HUES64 (cell line): ENCODE data around the gene CLTC.

ENCODE experiments used
- H3K27ac ChIP-seq: 2 replicates; pipeline ENCODE4 v1.7.0; 2013; ENCODE audit warnings: low read depth, low read length, inconsistent platforms
- H3K27me3 ChIP-seq: 2 replicates; pipeline ENCODE4 v1.6.1; 2013; ENCODE audit warnings: mild to moderate bottlenecking, low read length; ENCODE audit not compliant: insufficient read depth
- H3K36me3 ChIP-seq: 2 replicates; pipeline ENCODE4 v1.6.1; 2013; ENCODE audit warnings: mild to moderate bottlenecking, low read length; ENCODE audit not compliant: insufficient read depth
- H3K4me1 ChIP-seq: 2 replicates; pipeline ENCODE4 v1.6.1; 2013; ENCODE audit warnings: mild to moderate bottlenecking, low read length, moderate library complexity; ENCODE audit not compliant: insufficient read depth
- H3K4me3 ChIP-seq: 2 replicates; pipeline ENCODE4 v1.5.1; 2013; ENCODE audit warnings: mild to moderate bottlenecking, low read length, moderate library complexity
- H3K9ac ChIP-seq: 2 replicates; pipeline ENCODE4 v1.6.1; 2013; ENCODE audit warnings: mild to moderate bottlenecking, low read depth, low read length
- H3K9me3 ChIP-seq: 2 replicates; pipeline ENCODE4 v1.6.1; 2013; ENCODE audit warnings: low read depth, low read length; ENCODE audit not compliant: insufficient read depth
- WGBS: fragments of 150-250, 120-280 bp; methylation state at CpG from one replicate; pipeline ENCODE4 v1.1.7; 2013; ENCODE audit warnings: missing lambda C conversion rate; 5-methylcytosine and 5-hydroxymethylcytosine counted together

CLTC gene

GRCh38 chr17:59634632-59635541 is 15.2 kb downstream of the CLTC start:
- WGBS: 87% methylated on average over 3 of the region's 3 CpGs
- H3K9me3 ChIP-seq: no peaks in the 10 kb centered on the region
- no peak overlapping the region for H3K4me3 ChIP-seq
- no peak overlapping the region for H3K9ac ChIP-seq
- peaks cover 13% of the 10 kb centered on the region; the same call in 1 of the 2 replicates for H3K36me3 ChIP-seq
- H3K27me3 ChIP-seq: no peaks in the 10 kb centered on the region
- H3K27ac ChIP-seq: peak overlapping the region; percentile 66
- peaks cover 15% of the 10 kb centered on the region for H3K4me1 ChIP-seq

GRCh38 chr17:59637611-59638310 is 18.1 kb downstream of the CLTC start:
- no CpG with 5 or more reads among the region's 1 CpG for WGBS
- Histone ChIP-seq H3K9me3 (no peaks in the 10 kb centered on the region), H3K36me3 (0 out of 2 replicates have a peak, but pooled peaks cover 2% of the 10 kb centered on the region), H3K4me1 (peaks cover 15% of the 10 kb centered on the region), H3K4me3 (no peak overlapping the region), H3K27me3 (no peaks in the 10 kb centered on the region), H3K27ac (no peak overlapping the region), H3K9ac (no peak overlapping the region)

- no peaks in the 10 kb centered on the region for H3K9me3 ChIP-seq
- WGBS: 92% methylated on average over 9 of the region's 10 CpGs
- no peak overlapping the region for H3K27ac ChIP-seq
- peaks cover 13% of the 10 kb centered on the region for H3K4me1 ChIP-seq
- no peak overlapping the region for H3K4me3 ChIP-seq
- H3K9ac ChIP-seq: no peak overlapping the region
- no peaks in the 10 kb centered on the region for H3K27me3 ChIP-seq
- 0 out of 2 replicates have a peak, but pooled peaks cover 1% of the 10 kb centered on the region for H3K36me3 ChIP-seq
Observed at GRCh38 chr17:59638553-59638952, 18.9 kb downstream of the CLTC start.

GRCh38 chr17:59641799-59642484 is 22.2 kb downstream of the CLTC start:
- H3K27me3 ChIP-seq: no peaks in the 10 kb centered on the region
- WGBS: 50% methylated on average over 1 of the region's 2 CpGs
- peaks cover 34% of the 10 kb centered on the region for H3K36me3 ChIP-seq
- H3K27ac ChIP-seq: no peak overlapping the region
- H3K9me3 ChIP-seq: no peaks in the 10 kb centered on the region
- H3K4me1 ChIP-seq: no peaks in the 10 kb centered on the region
- H3K4me3 ChIP-seq: no peak overlapping the region
- no peak overlapping the region for H3K9ac ChIP-seq

GRCh38 chr17:59642565-59642964 is 22.9 kb downstream of the CLTC start:
- Histone ChIP-seq H3K27ac (no peak overlapping the region), H3K27me3 (no peaks in the 10 kb centered on the region), H3K9me3 (no peaks in the 10 kb centered on the region), H3K4me1 (no peaks in the 10 kb centered on the region), H3K4me3 (no peak overlapping the region), H3K36me3 (peaks cover 40% of the 10 kb centered on the region), H3K9ac (no peak overlapping the region)
- 100% methylated on average over 1 of the region's 1 CpG for WGBS

- no peak overlapping the region for H3K4me3 ChIP-seq
- no peak overlapping the region for H3K27ac ChIP-seq
Observed at GRCh38 chr17:59643159-59644140, 23.8 kb downstream of the CLTC start.

GRCh38 chr17:59647288-59647687 is 27.6 kb downstream of the CLTC start:
- peaks cover 87% of the 10 kb centered on the region for H3K36me3 ChIP-seq

More at GRCh38 chr17:59643159-59644140, 23.8 kb downstream of the CLTC start:
- no peaks in the 10 kb centered on the region for H3K9me3 ChIP-seq
- whole genome bisulfite sequencing: 91% methylated on average over 3 of the region's 5 CpGs
- no peaks in the 10 kb centered on the region for H3K4me1 ChIP-seq
- H3K27me3 ChIP-seq: no peaks in the 10 kb centered on the region
- peaks cover 49% of the 10 kb centered on the region for H3K36me3 ChIP-seq
- H3K9ac ChIP-seq: no peak overlapping the region

GRCh38 chr17:59649886-59650285 is 30.2 kb downstream of the CLTC start:
- Histone ChIP-seq H3K36me3 (peaks cover 98% of the 10 kb centered on the region), H3K4me1 (no peaks in the 10 kb centered on the region), H3K9ac (no peak overlapping the region), H3K27me3 (no peaks in the 10 kb centered on the region), H3K4me3 (no peak overlapping the region), H3K9me3 (peaks cover 12% of the 10 kb centered on the region; the same call in 1 of the 2 replicates), H3K27ac (no peak overlapping the region)

More at GRCh38 chr17:59647288-59647687, 27.6 kb downstream of the CLTC start:
- Histone ChIP-seq H3K4me3 (no peak overlapping the region), H3K27ac (no peak overlapping the region), H3K9ac (no peak overlapping the region), H3K4me1 (no peaks in the 10 kb centered on the region), H3K27me3 (no peaks in the 10 kb centered on the region), H3K9me3 (peaks cover 8% of the 10 kb centered on the region; the same call in 1 of the 2 replicates)
- WGBS: 94% methylated on average over 6 of the region's 6 CpGs

GRCh38 chr17:59650642-59651041 is 30.9 kb downstream of the CLTC start:
- no peaks in the 10 kb centered on the region for H3K27me3 ChIP-seq
- WGBS: 100% methylated on average over 1 of the region's 1 CpG
- no peak overlapping the region for H3K9ac ChIP-seq
- H3K9me3 ChIP-seq: peaks cover 12% of the 10 kb centered on the region; the same call in 1 of the 2 replicates
- H3K27ac ChIP-seq: no peak overlapping the region
- no peaks in the 10 kb centered on the region for H3K4me1 ChIP-seq
- H3K4me3 ChIP-seq: no peak overlapping the region
- peaks cover 98% of the 10 kb centered on the region for H3K36me3 ChIP-seq

GRCh38 chr17:59651346-59651745 is 31.7 kb downstream of the CLTC start:
- no peak overlapping the region for H3K9ac ChIP-seq
- H3K27me3 ChIP-seq: no peaks in the 10 kb centered on the region
- H3K4me1 ChIP-seq: no peaks in the 10 kb centered on the region
- peaks cover 98% of the 10 kb centered on the region for H3K36me3 ChIP-seq
- H3K27ac ChIP-seq: no peak overlapping the region
- peaks cover 12% of the 10 kb centered on the region; the same call in 1 of the 2 replicates for H3K9me3 ChIP-seq
- no peak overlapping the region for H3K4me3 ChIP-seq
